Body of pancreas (tissue), 4 donors: Measurements from ENCODE around the gene BTBD9.

Experiments
- POLR2A ChIP-seq, 3 donors: fragments of 450-650 bp; IDR thresholded peaks; one replicate each; pipeline ENCODE4 v1.6.1; 2016; ENCODE audit warnings: antibody characterized with exemption in 3 of 3, mild to moderate bottlenecking in 2 of 3
- TF ChIP-seq, protein P1 (sequence below), 7 experiments: fragments of 450-650 bp in 4 of 7; fragments of 200-600 bp in 3 of 7; sonication (generic) in 3 of 7; IDR thresholded peaks; one replicate each; pipeline ENCODE4 v1.5.1; 2016 to 2019; ENCODE audit warnings: antibody characterized with exemption in 7 of 7

DNA sequence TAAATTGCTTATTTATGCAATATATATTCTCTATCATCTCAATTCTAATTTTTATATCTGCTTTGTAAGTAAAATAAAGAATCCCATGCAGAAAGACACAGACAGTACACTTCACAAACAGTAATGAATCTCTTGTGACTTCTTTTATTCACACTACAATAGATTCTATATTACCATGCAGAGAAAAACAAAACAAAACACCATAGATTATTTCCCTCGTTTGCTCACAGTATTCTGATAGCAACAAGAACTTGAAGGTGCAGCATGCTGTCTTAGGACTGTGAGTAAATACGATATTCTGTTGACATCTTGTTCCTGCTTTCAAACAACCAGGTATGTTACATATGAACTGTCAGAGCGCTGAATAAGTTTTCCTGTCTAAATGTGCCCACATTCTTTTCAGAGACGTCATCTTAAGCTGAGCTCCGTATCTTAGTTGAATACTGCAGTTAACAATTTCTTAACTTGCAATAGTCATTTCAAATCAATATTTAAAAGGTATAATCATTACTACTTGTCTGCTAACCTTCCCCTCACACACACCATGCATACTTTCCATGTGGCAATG lies 140.1 kb downstream of the BTBD9 start:
- no peak for TF ChIP-seq POLR2A (IDR thresholded peaks at IDR 0.05)
- TF ChIP-seq, protein P1, sequence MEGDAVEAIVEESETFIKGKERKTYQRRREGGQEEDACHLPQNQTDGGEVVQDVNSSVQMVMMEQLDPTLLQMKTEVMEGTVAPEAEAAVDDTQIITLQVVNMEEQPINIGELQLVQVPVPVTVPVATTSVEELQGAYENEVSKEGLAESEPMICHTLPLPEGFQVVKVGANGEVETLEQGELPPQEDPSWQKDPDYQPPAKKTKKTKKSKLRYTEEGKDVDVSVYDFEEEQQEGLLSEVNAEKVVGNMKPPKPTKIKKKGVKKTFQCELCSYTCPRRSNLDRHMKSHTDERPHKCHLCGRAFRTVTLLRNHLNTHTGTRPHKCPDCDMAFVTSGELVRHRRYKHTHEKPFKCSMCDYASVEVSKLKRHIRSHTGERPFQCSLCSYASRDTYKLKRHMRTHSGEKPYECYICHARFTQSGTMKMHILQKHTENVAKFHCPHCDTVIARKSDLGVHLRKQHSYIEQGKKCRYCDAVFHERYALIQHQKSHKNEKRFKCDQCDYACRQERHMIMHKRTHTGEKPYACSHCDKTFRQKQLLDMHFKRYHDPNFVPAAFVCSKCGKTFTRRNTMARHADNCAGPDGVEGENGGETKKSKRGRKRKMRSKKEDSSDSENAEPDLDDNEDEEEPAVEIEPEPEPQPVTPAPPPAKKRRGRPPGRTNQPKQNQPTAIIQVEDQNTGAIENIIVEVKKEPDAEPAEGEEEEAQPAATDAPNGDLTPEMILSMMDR (IDR thresholded peaks at IDR 0.05) = no peak
